GM21423 (cell line): ENCODE results near the gene RAD51B.

Experiments used
- ATAC-seq: cut with Tn5 transposase; IDR thresholded peaks from one replicate; pipeline ENCODE4 v1.9.1; 2021; ENCODE audit warnings: mild to moderate bottlenecking, moderate library complexity; ENCODE audit not compliant: unreplicated experiment

Gene RAD51B

GRCh38 chr14:68343534-68344118, 524.0 kb downstream of the RAD51B start:
- no peak for ATAC-seq

- ATAC-seq = no peak
These were observed 526.2 kb downstream of the RAD51B start for GRCh38 chr14:68345738-68346137.

- no peak for ATAC-seq
These were observed 527.2 kb downstream of the RAD51B start for GRCh38 chr14:68346556-68347343.

GRCh38 chr14:68349900-68350629, 530.5 kb downstream of the RAD51B start:
- ATAC-seq = no peak

- ATAC-seq = no peak
These were observed 535.8 kb downstream of the RAD51B start for GRCh38 chr14:68355415-68355814.

GRCh38 chr14:68357777-68358176, 538.2 kb downstream of the RAD51B start:
- ATAC-seq = no peak

GRCh38 chr14:68358500-68358899, 538.9 kb downstream of the RAD51B start:
- no peak for ATAC-seq

- no peak for ATAC-seq
These were observed 539.6 kb downstream of the RAD51B start for GRCh38 chr14:68359022-68359836.

- no peak for ATAC-seq
These were observed 540.4 kb downstream of the RAD51B start for GRCh38 chr14:68359837-68360552.

- no peak for ATAC-seq
These were observed 541.7 kb downstream of the RAD51B start for GRCh38 chr14:68361231-68361630.

GRCh38 chr14:68362846-68363245, 543.3 kb downstream of the RAD51B start:
- ATAC-seq = no peak

GRCh38 chr14:68363466-68363842, 543.9 kb downstream of the RAD51B start:
- ATAC-seq = no peak

- ATAC-seq = no peak
These were observed 544.5 kb downstream of the RAD51B start for GRCh38 chr14:68363843-68364767.

GRCh38 chr14:68364792-68365192, 545.2 kb downstream of the RAD51B start:
- ATAC-seq = no peak

GRCh38 chr14:68365228-68365627, 545.6 kb downstream of the RAD51B start:
- no peak for ATAC-seq

GRCh38 chr14:68366656-68367055, 547.1 kb downstream of the RAD51B start:
- ATAC-seq = no peak

GRCh38 chr14:68367536-68367935, 548.0 kb downstream of the RAD51B start:
- ATAC-seq = no peak

GRCh38 chr14:68368850-68369249, 549.3 kb downstream of the RAD51B start:
- ATAC-seq = peak; percentile 39

GRCh38 chr14:68369281-68370056, 549.9 kb downstream of the RAD51B start:
- peak; percentile 42 for ATAC-seq
